Measurements from ENCODE around the gene PLPP3.

GRCh38 chr1:56451491-56451890 is 127.9 kb downstream of the PLPP3 start:
- TF ChIP-seq POLR2A (IDR thresholded peaks at IDR 0.05; ENCODE audit: low read depth, low read length), result no peak
- no peak for TF ChIP-seq POLR2AphosphoS5 (IDR thresholded peaks at IDR 0.05; ENCODE audit: low read depth, low read length)

Data from GM12892 (cell line).